Fibroblast of lung (primary cell): ENCODE results near the gene PDE3A. TPM values are rescaled to one million over a fixed set of nuclear protein-coding genes. Genes with fewer than 3 reads are reported as not detected.
"Not testable (repeated sequence)": the region's sequence is repeated elsewhere in the genome, so short reads cannot be mapped to it uniquely, and the experiment has no call there.

ENCODE experiments used
- DNase-seq, 2 donors: peaks; one replicate each; pipeline versions ENCODE4 v3.0.0 to v3.0.0-alpha.2; 2010; ENCODE audit warnings: low read depth in 2 of 2
- H2AFZ ChIP-seq: 2 replicates; pipeline ENCODE4 v1.5.1; 2012; ENCODE audit warnings: low read length, control low read depth, inconsistent platforms
- H3K27ac ChIP-seq: 2 replicates; pipeline ENCODE4 v1.5.1; 2011; ENCODE audit warnings: low read length, control low read depth; ENCODE audit not compliant: insufficient read depth
- H3K27me3 ChIP-seq: 2 replicates; pipeline ENCODE4 v1.5.1; 2011; ENCODE audit warnings: mild to moderate bottlenecking, low read length; ENCODE audit not compliant: control insufficient read depth, insufficient read depth
- H3K36me3 ChIP-seq: 2 replicates; pipeline ENCODE4 v1.5.1; 2011; ENCODE audit warnings: low read length; ENCODE audit not compliant: control insufficient read depth, insufficient read depth
- H3K4me1 ChIP-seq: 2 replicates; pipeline ENCODE4 v1.5.1; 2011; ENCODE audit warnings: low read length; ENCODE audit not compliant: control insufficient read depth, insufficient read depth; ENCODE audit errors: extremely low read depth
- H3K4me2 ChIP-seq: 2 replicates; pipeline ENCODE4 v1.5.1; 2011; ENCODE audit warnings: low read length, control low read depth; ENCODE audit not compliant: insufficient read depth; ENCODE audit errors: extremely low read depth
- H3K4me3 ChIP-seq, 4 experiments: fragments of 200-600 bp in 1 of 4; sonication (generic) in 1 of 4; replicated peaks in 1 of 4; 2 replicates each; pipeline ENCODE4 v1.5.1; 2011 to 2016; ENCODE audit warnings: low read length in 4 of 4, low read depth in 3 of 4, mild to moderate bottlenecking in 3 of 4, control low read depth in 2 of 4, inconsistent platforms in 1 of 4, mixed read lengths in 1 of 4; ENCODE audit not compliant: insufficient read depth in 1 of 4; ENCODE audit errors: control extremely low read depth in 1 of 4
- H3K79me2 ChIP-seq: 2 replicates; pipeline ENCODE4 v1.5.1; 2012; ENCODE audit warnings: mild to moderate bottlenecking, low read length, inconsistent platforms; ENCODE audit not compliant: control insufficient read depth, insufficient read depth
- H3K9ac ChIP-seq: 2 replicates; pipeline ENCODE4 v1.5.1; 2011; ENCODE audit warnings: mild to moderate bottlenecking, low read length, control low read depth; ENCODE audit not compliant: insufficient read depth
- H3K9me3 ChIP-seq: 2 replicates; pipeline ENCODE4 v1.5.1; 2012; ENCODE audit warnings: low read depth, low read length; ENCODE audit not compliant: control insufficient read depth, insufficient read depth
- H4K20me1 ChIP-seq: 2 replicates; pipeline ENCODE4 v1.5.1; 2011; ENCODE audit warnings: low read length; ENCODE audit not compliant: control insufficient read depth, insufficient read depth; ENCODE audit errors: extremely low read depth
- EZH2 ChIP-seq: IDR thresholded peaks from 2 replicates; pipeline ENCODE4 v1.5.1; 2012; ENCODE audit warnings: low read length, control low read depth, mild to moderate bottlenecking; ENCODE audit errors: missing control alignments
- polyA plus RNA-seq, 2 donors: library from polyadenylated mRNA; depleted of rRNA in 1 of 2; stranded (reverse) in 1 of 2; unstranded in 1 of 2; fragments of >200 nt; gene quantifications; 2 replicates each; pipeline ENCODE4 v1.2.1, GENCODE V29; 2011 to 2012; ENCODE audit warnings: missing spikeins in 1 of 2
- total RNA-seq: library from RNA; depleted of rRNA; stranded (reverse); fragments of >200 nt; gene quantifications from 2 replicates; pipeline ENCODE4 v1.2.1, GENCODE V29; 2014
- TF ChIP-seq, protein P1 (sequence below), 2 donors: IDR thresholded peaks in 1 of 2; conservative IDR thresholded peaks in 1 of 2; 1 replicate in 1 of 2; 2 replicates in 1 of 2; pipeline ENCODE4 v1.5.1; 2011 to 2012; ENCODE audit warnings: low read length in 2 of 2, control low read depth in 1 of 2, inconsistent platforms in 1 of 2, low read depth in 1 of 2, mild to moderate bottlenecking in 1 of 2

PDE3A gene
- total and polyA plus RNA-seq, 2 donors (not counting 1 experiment from before 2014, with no cell fraction given), result 0.17 to 2.7 TPM

DNA sequence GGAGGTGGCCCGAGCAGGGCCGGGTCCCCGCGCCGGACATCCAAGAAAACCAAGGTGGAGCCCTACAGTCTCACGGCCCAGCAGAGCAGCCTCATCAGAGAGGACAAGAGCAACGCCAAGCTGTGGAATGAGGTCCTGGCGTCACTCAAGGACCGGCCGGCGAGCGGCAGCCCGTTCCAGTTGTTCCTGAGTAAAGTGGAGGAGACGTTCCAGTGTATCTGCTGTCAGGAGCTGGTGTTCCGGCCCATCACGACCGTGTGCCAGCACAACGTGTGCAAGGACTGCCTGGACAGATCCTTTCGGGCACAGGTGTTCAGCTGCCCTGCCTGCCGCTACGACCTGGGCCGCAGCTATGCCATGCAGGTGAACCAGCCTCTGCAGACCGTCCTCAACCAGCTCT, 184.2 kb downstream of the PDE3A start:
- not testable (repeated sequence) for H3K27me3 ChIP-seq, H3K4me1 ChIP-seq, DNase-seq, H3K9ac ChIP-seq, H3K27ac ChIP-seq, H3K4me2 ChIP-seq, H4K20me1 ChIP-seq, H3K9me3 ChIP-seq, H3K4me3 ChIP-seq, H3K36me3 ChIP-seq, H3K79me2 ChIP-seq, H2AFZ ChIP-seq

- H3K27me3 ChIP-seq, result no peaks in the 10 kb centered on the region
- no peak overlapping the region for H3K9ac ChIP-seq
- DNase-seq, result no peak
- no peak overlapping the region for H3K4me3 ChIP-seq
- no peak overlapping the region for H2AFZ ChIP-seq
- no peaks in the 10 kb centered on the region for H3K36me3 ChIP-seq
- H4K20me1 ChIP-seq, result no peaks in the 10 kb centered on the region
- H3K4me2 ChIP-seq, result no peak overlapping the region
- no peaks in the 10 kb centered on the region for H3K79me2 ChIP-seq
- no peaks in the 10 kb centered on the region for H3K4me1 ChIP-seq
- H3K27ac ChIP-seq, result no peak overlapping the region
- H3K9me3 ChIP-seq, result no peaks in the 10 kb centered on the region
- TF ChIP-seq, protein P1, sequence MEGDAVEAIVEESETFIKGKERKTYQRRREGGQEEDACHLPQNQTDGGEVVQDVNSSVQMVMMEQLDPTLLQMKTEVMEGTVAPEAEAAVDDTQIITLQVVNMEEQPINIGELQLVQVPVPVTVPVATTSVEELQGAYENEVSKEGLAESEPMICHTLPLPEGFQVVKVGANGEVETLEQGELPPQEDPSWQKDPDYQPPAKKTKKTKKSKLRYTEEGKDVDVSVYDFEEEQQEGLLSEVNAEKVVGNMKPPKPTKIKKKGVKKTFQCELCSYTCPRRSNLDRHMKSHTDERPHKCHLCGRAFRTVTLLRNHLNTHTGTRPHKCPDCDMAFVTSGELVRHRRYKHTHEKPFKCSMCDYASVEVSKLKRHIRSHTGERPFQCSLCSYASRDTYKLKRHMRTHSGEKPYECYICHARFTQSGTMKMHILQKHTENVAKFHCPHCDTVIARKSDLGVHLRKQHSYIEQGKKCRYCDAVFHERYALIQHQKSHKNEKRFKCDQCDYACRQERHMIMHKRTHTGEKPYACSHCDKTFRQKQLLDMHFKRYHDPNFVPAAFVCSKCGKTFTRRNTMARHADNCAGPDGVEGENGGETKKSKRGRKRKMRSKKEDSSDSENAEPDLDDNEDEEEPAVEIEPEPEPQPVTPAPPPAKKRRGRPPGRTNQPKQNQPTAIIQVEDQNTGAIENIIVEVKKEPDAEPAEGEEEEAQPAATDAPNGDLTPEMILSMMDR (conservative IDR thresholded peaks at IDR 0.05 in 1 of 2, IDR thresholded peaks at IDR 0.05 in 1 of 2; ENCODE audit: low read depth in 1 of 2, low read length in 2 of 2), result no peak
- no peak for TF ChIP-seq EZH2
These were observed 186.7 kb downstream of the PDE3A start for GRCh38 chr12:20555015-20555414.

DNA sequence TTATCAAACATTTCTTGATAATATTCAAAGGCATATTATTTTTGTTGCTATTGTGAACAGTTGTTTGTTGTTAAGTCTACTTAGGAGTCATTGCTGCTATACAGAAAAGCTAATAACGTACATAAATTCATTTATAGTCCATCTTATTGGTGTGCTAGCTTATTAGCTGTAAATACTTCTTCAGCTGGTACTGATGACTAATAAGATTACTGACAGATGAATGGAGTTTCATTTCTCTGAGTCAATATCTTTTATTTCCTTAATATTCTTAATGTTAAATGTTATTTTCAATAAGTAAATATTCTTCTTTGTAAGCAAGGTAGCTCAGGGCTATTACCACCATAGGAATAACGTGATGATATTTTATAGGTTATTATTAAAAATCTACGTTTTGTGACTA, 187.4 kb downstream of the PDE3A start:
- TF ChIP-seq EZH2, result no peak
- TF ChIP-seq, protein P1 (conservative IDR thresholded peaks at IDR 0.05 in 1 of 2, IDR thresholded peaks at IDR 0.05 in 1 of 2; ENCODE audit: low read depth in 1 of 2, low read length in 2 of 2), result no peak
- Histone ChIP-seq H2AFZ (no peak overlapping the region), H4K20me1 (no peaks in the 10 kb centered on the region), H3K9me3 (no peaks in the 10 kb centered on the region), H3K4me3 (no peak overlapping the region), H3K36me3 (no peaks in the 10 kb centered on the region), H3K9ac (no peak overlapping the region), H3K4me2 (no peak overlapping the region), H3K27me3 (no peaks in the 10 kb centered on the region), H3K27ac (no peak overlapping the region), H3K79me2 (no peaks in the 10 kb centered on the region), H3K4me1 (no peaks in the 10 kb centered on the region)
- DNase-seq, result no peak
